Transverse colon (tissue), 4 donors: ENCODE data around the gene TAF11L2. TPM values are rescaled to one million over a fixed set of nuclear protein-coding genes. Genes with fewer than 3 reads are reported as not detected.
"Not testable (repeated sequence)": the region's sequence is repeated elsewhere in the genome, so short reads cannot be mapped to it uniquely, and the experiment has no call there.

Source experiments
- DNase-seq: peaks from one replicate; pipeline ENCODE4 v3.0.0-alpha.2; 2019
- H3K27ac ChIP-seq, 4 donors: fragments of 200-600 bp; sonication (generic); 2 replicates each; pipeline ENCODE4 v1.5.1; 2016 to 2018; ENCODE audit warnings: inconsistent platforms in 4 of 4
- H3K27me3 ChIP-seq: fragments of 200-600 bp; sonication (generic); 2 replicates; pipeline ENCODE4 v1.5.1; 2017; ENCODE audit warnings: inconsistent platforms
- H3K36me3 ChIP-seq, 4 donors: fragments of 200-600 bp; sonication (generic); 2 replicates each; pipeline ENCODE4 v1.5.1; 2017 to 2019; ENCODE audit warnings: inconsistent platforms in 4 of 4
- H3K4me1 ChIP-seq, 4 donors: fragments of 200-600 bp; sonication (generic); 2 replicates each; pipeline ENCODE4 v1.5.1; 2017 to 2020; ENCODE audit warnings: inconsistent platforms in 4 of 4
- H3K4me3 ChIP-seq, 4 donors: fragments of 200-600 bp; sonication (generic); 1 replicate in 1 of 4; 2 replicates in 3 of 4; pipeline versions ENCODE4 v1.5.1 to v1.6.1; 2017 to 2019; ENCODE audit warnings: inconsistent platforms in 4 of 4
- H3K9me3 ChIP-seq, 2 donors: fragments of 200-600 bp; sonication (generic); 2 replicates each; pipeline ENCODE4 v1.5.1; 2017 to 2019; ENCODE audit warnings: inconsistent platforms in 2 of 2
- CTCF ChIP-seq, 5 experiments: fragments of 200-600 bp in 3 of 5; fragments of 450-650 bp in 2 of 5; sonication (generic) in 3 of 5; IDR thresholded peaks; 1 replicate in 2 of 5; 2 replicates in 3 of 5; pipeline ENCODE4 v1.5.1; 2016 to 2017; ENCODE audit warnings: antibody characterized with exemption in 5 of 5, inconsistent platforms in 3 of 5, mild to moderate bottlenecking in 2 of 5, moderate library complexity in 1 of 5
- EP300 ChIP-seq: sonication (generic); formaldehyde crosslinking; IDR thresholded peaks from one replicate; pipeline ENCODE4 v1.6.1; 2017; ENCODE audit warnings: antibody characterized with exemption, low read depth
- POLR2A ChIP-seq: fragments of 450-650 bp; IDR thresholded peaks from one replicate; pipeline ENCODE4 v1.6.1; 2016; ENCODE audit warnings: antibody characterized with exemption, mild to moderate bottlenecking, moderate library complexity
- POLR2AphosphoS5 ChIP-seq, 3 donors: sonication (generic); formaldehyde crosslinking; IDR thresholded peaks; one replicate each; pipeline ENCODE4 v1.6.1; 2016; ENCODE audit warnings: antibody characterized with exemption in 3 of 3
- WGBS, 2 donors: methylation state at CpG; one replicate each; pipeline ENCODE4 v1.1.5; 2018; ENCODE audit warnings: low coverage in 1 of 2; 5-methylcytosine and 5-hydroxymethylcytosine counted together
- in situ Hi-C, 4 donors: fragments of 200-750 bp; cut with MboI; loops; one replicate each; pipeline versions ENCODE4 v1.15.0 to v1.15.1; 2017; ENCODE audit warnings: low sequenced_read_pairs in 3 of 4, low pct_ligation_motif_present in 1 of 4, low pct_unique_long_range_greater_than_20kb in 1 of 4
- intact Hi-C: fragments of 100-400 bp; cut with DNase I; formaldehyde crosslinking; loops from one replicate; pipeline ENCODE4 v1.15.1; 2023; ENCODE audit warnings: low total_unique reads
- total RNA-seq, 4 donors: library from RNA; depleted of rRNA; stranded (reverse); fragments of >200 nt; gene quantifications; one replicate each; pipeline ENCODE4 v1.1.0, GENCODE V29; 2016

Gene TAF11L2
- total RNA-seq, 4 donors from 2014 or later = not detected

DNA sequence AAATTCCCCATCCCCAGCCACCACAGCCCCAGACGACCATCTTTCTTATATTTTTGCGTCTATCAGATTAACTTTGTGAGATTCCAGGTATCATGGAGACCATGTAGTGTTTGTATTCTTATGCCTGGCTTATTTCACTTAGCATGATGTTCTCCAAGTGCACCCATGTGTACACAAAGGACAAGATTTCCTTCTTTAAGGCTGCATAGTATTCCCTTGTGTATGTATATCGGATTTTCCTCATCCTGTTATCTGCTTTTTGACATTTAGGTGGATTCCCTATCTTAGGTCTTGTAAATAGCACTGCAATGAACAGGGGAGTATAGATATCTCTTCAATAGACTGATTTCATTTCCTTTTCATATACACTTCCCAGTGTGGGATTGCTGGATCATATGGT is 5.3 kb upstream of the TAF11L2 start:
- no peaks in the 10 kb centered on the region for H3K27me3 ChIP-seq
- H3K4me1 ChIP-seq = no peaks in the 10 kb centered on the region
- no peak for DNase-seq
- H3K27ac ChIP-seq = no peak overlapping the region
- H3K36me3 ChIP-seq = no peaks in the 10 kb centered on the region
- no peaks in the 10 kb centered on the region for H3K9me3 ChIP-seq
- intact Hi-C loops (no loop called here), in situ Hi-C loops (no loop called here)
- TF ChIP-seq EP300 = no peak
- TF ChIP-seq CTCF (IDR thresholded peaks at IDR 0.05) = no peak
- no peak for TF ChIP-seq POLR2AphosphoS5 (IDR thresholded peaks at IDR 0.05)
- WGBS, 2 donors = 91 to 100% methylated on average over 3 of the region's 3 CpGs
- H3K4me3 ChIP-seq = no peak overlapping the region

- no peaks in the 10 kb centered on the region for H3K4me1 ChIP-seq
- no peaks in the 10 kb centered on the region for H3K36me3 ChIP-seq
- H3K27ac ChIP-seq = no peak overlapping the region
- H3K9me3 ChIP-seq = no peaks in the 10 kb centered on the region
- no peak overlapping the region for H3K4me3 ChIP-seq
- WGBS, 2 donors = 81 to 83% methylated on average over 2 to 4 of the region's 4 CpGs
- in situ Hi-C loops (no loop called here), intact Hi-C loops (no loop called here)
- no peaks in the 10 kb centered on the region for H3K27me3 ChIP-seq
- no peak for TF ChIP-seq POLR2A
- DNase-seq = no peak
Measured at GRCh38 chr5:17497446-17497845, 585 bp upstream of the TAF11L2 start.

DNA sequence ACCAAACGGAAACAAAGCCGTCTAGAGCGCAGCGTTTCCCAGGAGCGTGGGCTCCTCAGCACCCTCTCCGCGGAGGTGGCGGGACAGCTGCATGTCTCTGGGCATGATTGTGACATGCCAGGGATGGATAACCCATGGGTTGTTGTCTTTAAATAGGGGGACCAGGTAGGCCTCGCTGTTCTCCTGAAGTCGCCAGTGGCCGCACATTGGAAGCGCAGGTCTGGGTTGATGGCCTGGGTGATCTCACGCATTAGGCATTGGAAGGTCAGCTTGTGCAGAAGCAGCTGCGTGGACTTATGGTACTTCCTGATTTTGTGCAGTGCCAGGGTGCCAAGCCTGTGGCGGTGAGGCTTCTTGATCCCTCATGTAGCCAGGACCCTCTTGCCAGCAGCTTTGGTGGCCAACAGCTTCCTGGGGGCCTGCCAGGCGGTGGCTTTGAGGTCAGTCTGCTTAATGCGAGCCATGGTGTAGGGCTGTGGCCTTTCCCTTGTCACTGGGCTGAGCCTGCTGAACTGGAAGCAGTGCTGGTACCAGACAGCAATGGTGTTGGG is 13.8 kb downstream of the TAF11L2 start:
- in situ Hi-C loops = no loop called here

GRCh38 chr5:17517526-17517925 is 19.5 kb downstream of the TAF11L2 start:
- 72 to 80% methylated on average over 5 to 12 of the region's 12 CpGs for WGBS, 2 donors
- H3K36me3 ChIP-seq, H3K9me3 ChIP-seq, intact Hi-C loops, H3K4me1 ChIP-seq, H3K4me3 ChIP-seq, in situ Hi-C loops, H3K27ac ChIP-seq, H3K27me3 ChIP-seq: not testable (repeated sequence)
- peak; percentile 13 for DNase-seq

More for the DNA sequence above, 13.8 kb downstream of the TAF11L2 start:
- Histone ChIP-seq H3K4me3 (no peak overlapping the region), H3K27ac (no peak overlapping the region), H3K36me3 (no peaks in the 10 kb centered on the region), H3K4me1 (no peaks in the 10 kb centered on the region), H3K9me3 (no peaks in the 10 kb centered on the region), H3K27me3 (no peaks in the 10 kb centered on the region)
- DNase-seq = no peak
- no peak for TF ChIP-seq CTCF (IDR thresholded peaks at IDR 0.05)
- TF ChIP-seq POLR2A = no peak
- no peak for TF ChIP-seq POLR2AphosphoS5 (IDR thresholded peaks at IDR 0.05)
- WGBS, 2 donors = 96 to 98% methylated on average over 5 to 11 of the region's 17 CpGs
- intact Hi-C loops = no loop called here

DNA sequence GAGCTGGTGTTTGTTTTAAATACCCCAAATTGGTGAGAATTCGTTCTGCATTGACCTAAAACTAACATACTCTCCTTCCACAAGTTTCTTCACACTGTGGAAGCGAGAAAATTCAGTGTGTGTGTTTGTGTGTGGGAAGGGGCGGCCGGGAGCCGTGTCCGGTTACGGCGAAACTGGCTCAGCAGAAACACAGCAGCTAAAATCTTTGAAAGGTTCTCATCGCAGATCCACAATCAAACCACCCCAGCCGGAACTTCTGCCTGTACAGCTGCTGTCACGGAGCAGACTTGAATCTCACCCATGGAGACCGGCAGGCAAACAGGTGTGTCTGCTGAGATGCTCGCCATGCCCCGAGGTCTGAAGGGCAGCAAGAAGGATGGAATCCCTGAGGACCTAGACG is 20.0 kb downstream of the TAF11L2 start, which contains the start of gene TAF11L3:
TAF11L3 (plus strand) TSS at position 301 of the 400 bp plus-strand sequence.
- DNase-seq, H3K27ac ChIP-seq, H3K9me3 ChIP-seq, H3K4me3 ChIP-seq, H3K4me1 ChIP-seq, intact Hi-C loops, H3K27me3 ChIP-seq, H3K36me3 ChIP-seq, in situ Hi-C loops: not testable (repeated sequence)
- WGBS, 2 donors = no CpG with 5 or more reads among the region's 15 CpGs

- H3K27me3 ChIP-seq, DNase-seq, in situ Hi-C loops, H3K36me3 ChIP-seq, H3K4me3 ChIP-seq, intact Hi-C loops, H3K9me3 ChIP-seq, H3K27ac ChIP-seq, H3K4me1 ChIP-seq: not testable (repeated sequence)
- WGBS, 2 donors = 94% methylated on average over 8 to 9 of the region's 14 CpGs
Measured at GRCh38 chr5:17519508-17519907, 21.5 kb downstream of the TAF11L2 start.

DNA sequence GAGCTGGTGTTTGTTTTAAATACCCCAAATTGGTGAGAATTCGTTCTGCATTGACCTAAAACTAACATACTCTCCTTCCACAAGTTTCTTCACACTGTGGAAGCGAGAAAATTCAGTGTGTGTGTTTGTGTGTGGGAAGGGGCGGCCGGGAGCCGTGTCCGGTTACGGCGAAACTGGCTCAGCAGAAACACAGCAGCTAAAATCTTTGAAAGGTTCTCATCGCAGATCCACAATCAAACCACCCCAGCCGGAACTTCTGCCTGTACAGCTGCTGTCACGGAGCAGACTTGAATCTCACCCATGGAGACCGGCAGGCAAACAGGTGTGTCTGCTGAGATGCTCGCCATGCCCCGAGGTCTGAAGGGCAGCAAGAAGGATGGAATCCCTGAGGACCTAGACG is 23.5 kb downstream of the TAF11L2 start, which contains the start of gene TAF11L4:
TAF11L4 (plus strand) TSS at position 301 of the 400 bp plus-strand sequence.
- H3K36me3 ChIP-seq, in situ Hi-C loops, H3K27ac ChIP-seq, intact Hi-C loops, H3K9me3 ChIP-seq, H3K27me3 ChIP-seq, DNase-seq, H3K4me3 ChIP-seq, H3K4me1 ChIP-seq: not testable (repeated sequence)
- no CpG with 5 or more reads among the region's 15 CpGs for WGBS, 2 donors

DNA sequence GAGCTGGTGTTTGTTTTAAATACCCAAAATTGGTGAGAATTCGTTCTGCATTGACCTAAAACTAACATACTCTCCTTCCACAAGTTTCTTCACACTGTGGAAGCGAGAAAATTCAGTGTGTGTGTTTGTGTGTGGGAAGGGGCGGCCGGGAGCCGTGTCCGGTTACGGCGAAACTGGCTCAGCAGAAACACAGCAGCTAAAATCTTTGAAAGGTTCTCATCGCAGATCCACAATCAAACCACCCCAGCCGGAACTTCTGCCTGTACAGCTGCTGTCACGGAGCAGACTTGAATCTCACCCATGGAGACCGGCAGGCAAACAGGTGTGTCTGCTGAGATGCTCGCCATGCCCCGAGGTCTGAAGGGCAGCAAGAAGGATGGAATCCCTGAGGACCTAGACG is 26.9 kb downstream of the TAF11L2 start, which contains the start of gene TAF11L5:
TAF11L5 (plus strand) TSS at position 301 of the 400 bp plus-strand sequence.
- intact Hi-C loops, H3K4me1 ChIP-seq, DNase-seq, H3K9me3 ChIP-seq, H3K27me3 ChIP-seq, in situ Hi-C loops, H3K36me3 ChIP-seq, H3K27ac ChIP-seq, H3K4me3 ChIP-seq: not testable (repeated sequence)
- no CpG with 5 or more reads among the region's 15 CpGs for WGBS, 2 donors

DNA sequence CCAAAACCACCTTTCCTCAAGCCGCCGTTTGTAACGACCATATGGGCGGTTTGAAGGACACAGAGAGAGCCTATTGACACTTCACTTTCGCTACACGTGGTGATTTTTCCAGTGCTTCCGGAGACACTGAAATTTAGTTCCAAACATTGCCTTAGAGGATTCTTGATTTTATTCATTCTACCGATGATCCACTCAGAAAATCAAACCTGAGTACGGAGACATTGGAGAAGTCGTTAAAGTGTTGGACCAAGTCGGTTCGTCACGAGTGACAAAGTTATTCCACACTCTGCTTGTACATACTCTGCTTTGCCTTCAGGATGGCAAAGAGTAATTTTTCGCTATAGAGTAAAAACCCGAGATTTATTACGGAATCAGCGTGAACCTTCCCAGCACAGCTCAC is 28.5 kb downstream of the TAF11L2 start:
- H3K4me3 ChIP-seq, in situ Hi-C loops, H3K4me1 ChIP-seq, intact Hi-C loops, H3K36me3 ChIP-seq, H3K27ac ChIP-seq, H3K9me3 ChIP-seq, H3K27me3 ChIP-seq: not testable (repeated sequence)
- 90 to 92% methylated on average over 13 to 17 of the region's 17 CpGs for WGBS, 2 donors
- DNase-seq = peak; percentile 15
